ENCODE measurements around the gene CUL2. TPM values are rescaled to one million over a fixed set of nuclear protein-coding genes. Genes with fewer than 3 reads are reported as not detected.

Gene CUL2
- total RNA-seq (2014; rRNA removed; shearing (Covaris generic)) (32.9 and 38.3 TPM in 2 replicates), polyA plus RNA-seq (2016; fragmentation: Nextera tagmentation; extraction: Ambion mirVana) (10.1 and 17.2 TPM in 2 replicates)
- long read RNA-seq, full-length matches to known transcripts = 8 of 16 reads
- long read RNA-seq, partial matches to known transcripts = 7 of 16 reads
- long read RNA-seq, other reads (novel, unspliced or antisense) = 1 of 16 reads

GRCh38 chr10:35090162-35090954 is at the start of gene CUL2:
TSS of gene CUL2 (minus strand) at chr10:35090341. CDS start at chr10:35071317, 19,024 bp downstream.
- peaks cover 11% of the 10 kb centered on the region; the same call in 1 of the 2 replicates for H3K4me1 ChIP-seq (ENCODE audit: insufficient read depth)
- H3K4me2 ChIP-seq = peak within 1 kb of the TSS; percentile 82
- peak within 1 kb of the TSS; percentile 92 for H3K27ac Mint-ChIP-seq
- DNase-seq (ENCODE audit: low spot score) (peak; percentile 95), ATAC-seq (peak; percentile 94)
- peak within 1 kb of the TSS; percentile 95 for H3K4me3 ChIP-seq
- H3K27me3 ChIP-seq (ENCODE audit: insufficient read depth) = no peaks in the 10 kb centered on the region
- H3F3A ChIP-seq (replicated peaks; ENCODE audit: low read depth) = no peaks in the 10 kb centered on the region
- no peaks in the 10 kb centered on the region for H3K9me2 ChIP-seq (ENCODE audit: insufficient read depth)
- H3K36me3 ChIP-seq (ENCODE audit: insufficient read depth) = no peaks in the 10 kb centered on the region; the same call in 1 of the 2 replicates
- no peaks in the 10 kb centered on the region; the same call in 2 of the 3 replicates for H3K36me3 Mint-ChIP-seq (ENCODE audit: low read depth)
- H3K27ac ChIP-seq (ENCODE audit: low read depth) = peak within 1 kb of the TSS; percentile 90
- H3K27me3 Mint-ChIP-seq (ENCODE audit: insufficient read depth, low read depth, poor library complexity) = peaks cover 2% of the 10 kb centered on the region
- H3K9me3 Mint-ChIP-seq = peaks cover 11% of the 10 kb centered on the region
- H3K4me1 Mint-ChIP-seq = peaks cover 17% of the 10 kb centered on the region
- no peak; the same call in 1 of the 2 replicates for TF ChIP-seq ETS1 (IDR thresholded peaks at IDR 0.05)
- peak; percentile 40; the same call in 1 of the 2 replicates for TF ChIP-seq POLR2AphosphoS5 (IDR thresholded peaks at IDR 0.05; ENCODE audit: low read depth)
- peak; percentile 7 for TF ChIP-seq REST (IDR thresholded peaks at IDR 0.05; ENCODE audit: unreplicated experiment)
- peaks cover 9% of the 10 kb centered on the region; the same call in 1 of the 2 replicates for H4K20me1 ChIP-seq (replicated peaks; ENCODE audit: insufficient read depth)
- H3K4me3 Mint-ChIP-seq = peak within 1 kb of the TSS; percentile 95
- peaks cover 44% of the 10 kb centered on the region for H3K79me2 ChIP-seq (replicated peaks; ENCODE audit: insufficient read depth)
- H2AFZ ChIP-seq = peak within 1 kb of the TSS; percentile 70

- no peak overlapping the region for H3K4me3 Mint-ChIP-seq
- Histone ChIP-seq H3K4me2 (no peak overlapping the region), H3K9me2 (ENCODE audit: insufficient read depth) (no peaks in the 10 kb centered on the region), H4K20me1 (replicated peaks; ENCODE audit: insufficient read depth) (no peaks in the 10 kb centered on the region), H2AFZ (no peak overlapping the region), H3K27ac (ENCODE audit: low read depth) (no peak overlapping the region), H3K4me1 (ENCODE audit: insufficient read depth) (peaks cover 11% of the 10 kb centered on the region; the same call in 1 of the 2 replicates), H3K36me3 (ENCODE audit: insufficient read depth) (no peaks in the 10 kb centered on the region), H3F3A (replicated peaks; ENCODE audit: low read depth) (no peaks in the 10 kb centered on the region), H3K4me3 (no peak overlapping the region), H3K79me2 (replicated peaks; ENCODE audit: insufficient read depth) (peaks cover 34% of the 10 kb centered on the region), H3K27me3 (ENCODE audit: insufficient read depth) (no peaks in the 10 kb centered on the region)
- H3K9me3 Mint-ChIP-seq = no peaks in the 10 kb centered on the region
- DNase-seq (ENCODE audit: low spot score) (no peak), ATAC-seq (no peak)
- H3K4me1 Mint-ChIP-seq = peaks cover 6% of the 10 kb centered on the region; the same call in 2 of the 3 replicates
- H3K36me3 Mint-ChIP-seq (ENCODE audit: low read depth) = no peaks in the 10 kb centered on the region
- H3K27me3 Mint-ChIP-seq (ENCODE audit: insufficient read depth, low read depth, poor library complexity) = no peaks in the 10 kb centered on the region
- H3K27ac Mint-ChIP-seq = no peak overlapping the region
- TF ChIP-seq STAT1 (IDR thresholded peaks at IDR 0.05; ENCODE audit: unreplicated experiment) (no peak), ETS1 (IDR thresholded peaks at IDR 0.05) (no peak), REST (IDR thresholded peaks at IDR 0.05; ENCODE audit: unreplicated experiment) (no peak), CTCF (conservative IDR thresholded peaks at IDR 0.05; ENCODE audit: low read depth in 2 of 2) (no peak), CREB1 (CRISPR knock-in tag; IDR thresholded peaks at IDR 0.05; ENCODE audit: low read depth) (no peak), EZH2phosphoT487 (IDR thresholded peaks at IDR 0.05; ENCODE audit: unreplicated experiment) (no peak), EZH2 (IDR thresholded peaks at IDR 0.05; ENCODE audit: low read depth, unreplicated experiment) (no peak), ZNF331 (CRISPR knock-in tag; IDR thresholded peaks at IDR 0.05; ENCODE audit: low read depth) (no peak)
Observed at GRCh38 chr10:35136263-35136815, 46.2 kb upstream of the CUL2 start.

Measured in GM23338 (cell line).